ENCODE measurements around the gene HOXD3. TPM values are rescaled to one million over a fixed set of nuclear protein-coding genes. Genes with fewer than 3 reads are reported as not detected.

The HOXD3 gene
- not detected for total RNA-seq

DNA sequence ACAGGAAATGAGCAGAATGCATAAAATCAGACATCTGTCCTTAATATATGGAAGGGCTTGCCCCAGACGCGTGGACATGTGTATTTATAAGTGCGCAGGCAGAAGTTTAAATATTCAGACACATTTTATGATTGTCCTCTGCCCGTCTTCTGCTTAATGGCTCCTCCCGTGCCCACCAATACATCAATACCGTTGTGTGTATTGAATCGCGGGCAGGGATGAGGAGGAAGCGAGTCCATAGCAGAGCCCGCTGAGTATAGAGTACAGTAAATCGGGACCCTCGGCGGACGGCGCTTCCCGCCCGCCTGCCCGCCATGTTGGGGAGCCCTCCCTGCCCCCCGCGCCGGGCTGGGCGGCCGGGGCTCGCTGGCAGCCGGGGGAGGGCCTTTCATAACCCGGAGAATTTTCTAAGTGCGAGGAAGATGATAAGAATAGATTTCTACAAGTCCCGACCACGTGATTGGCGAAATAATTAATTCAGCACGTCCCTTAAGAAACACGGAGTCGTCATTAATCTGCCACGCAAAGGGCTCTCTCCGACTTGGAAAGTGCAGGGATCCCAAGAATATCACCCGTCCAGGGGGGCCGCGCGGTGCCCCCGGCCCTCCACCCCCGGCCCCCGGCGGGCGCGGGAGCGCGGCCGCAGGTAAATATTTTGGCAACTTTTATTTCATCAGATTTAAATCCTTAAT, at the start of gene HOXD3:
HOXD3 (plus strand) TSS at position 501 of the 692 bp plus-strand sequence. CDS start 11,808 bp downstream, outside the sequence.
- no peak for FAIRE-seq
- DNase-seq (ENCODE audit: low spot score in 2 of 2), result no peak

DNA sequence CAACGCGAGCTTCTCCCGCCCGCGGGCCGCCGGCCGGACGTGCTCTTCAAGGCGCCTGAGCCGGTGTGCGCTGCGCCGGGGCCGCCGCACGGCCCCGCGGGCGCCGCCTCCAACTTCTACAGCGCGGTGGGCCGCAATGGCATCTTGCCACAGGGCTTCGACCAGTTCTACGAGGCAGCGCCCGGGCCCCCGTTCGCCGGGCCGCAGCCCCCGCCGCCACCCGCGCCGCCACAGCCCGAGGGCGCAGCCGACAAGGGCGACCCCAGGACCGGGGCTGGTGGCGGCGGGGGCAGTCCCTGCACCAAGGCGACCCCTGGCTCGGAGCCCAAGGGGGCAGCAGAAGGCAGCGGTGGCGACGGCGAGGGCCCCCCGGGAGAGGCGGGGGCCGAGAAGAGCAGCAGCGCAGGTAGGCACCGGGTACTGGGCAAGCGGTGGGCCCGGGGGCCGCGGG, 49.4 kb upstream of the HOXD3 start:
- DNase-seq (ENCODE audit: low spot score in 2 of 2) (no peak), FAIRE-seq (no peak)

DNA sequence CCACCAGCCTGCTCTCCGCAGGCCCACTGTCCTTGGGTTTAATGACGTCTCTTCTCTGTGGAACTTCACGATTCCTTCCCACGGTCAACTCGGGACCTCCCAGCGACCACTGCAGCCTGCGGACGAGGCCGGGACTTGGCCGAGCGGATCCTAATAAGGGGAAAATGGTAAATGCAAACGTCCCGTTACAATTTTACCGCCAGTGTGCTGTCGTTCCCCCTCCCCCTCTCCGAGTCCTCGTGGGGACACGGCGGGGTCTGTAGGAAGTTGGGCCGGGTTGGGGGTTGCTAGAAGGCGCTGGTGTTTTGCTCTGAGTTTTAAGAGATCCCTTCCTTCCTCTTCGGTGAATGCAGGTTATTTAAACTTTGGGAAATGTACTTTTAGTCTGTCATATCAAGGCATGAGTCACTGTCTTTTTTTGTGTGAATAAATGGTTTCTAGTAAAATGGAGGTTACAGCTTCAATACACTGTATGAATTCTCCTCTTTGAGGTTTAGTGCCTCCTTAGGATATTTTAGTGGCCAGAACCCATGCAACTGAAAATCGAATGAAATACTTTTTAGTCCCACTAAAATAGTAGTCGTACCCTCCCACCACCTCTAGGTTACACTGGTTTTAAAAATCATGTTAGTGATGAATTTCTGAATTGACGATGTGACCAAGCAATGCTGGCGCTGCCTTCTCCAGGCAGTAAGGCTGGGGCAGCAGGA, 47.8 kb upstream of the HOXD3 start:
- FAIRE-seq (no peak), DNase-seq (ENCODE audit: low spot score in 2 of 2) (no peak)

DNA sequence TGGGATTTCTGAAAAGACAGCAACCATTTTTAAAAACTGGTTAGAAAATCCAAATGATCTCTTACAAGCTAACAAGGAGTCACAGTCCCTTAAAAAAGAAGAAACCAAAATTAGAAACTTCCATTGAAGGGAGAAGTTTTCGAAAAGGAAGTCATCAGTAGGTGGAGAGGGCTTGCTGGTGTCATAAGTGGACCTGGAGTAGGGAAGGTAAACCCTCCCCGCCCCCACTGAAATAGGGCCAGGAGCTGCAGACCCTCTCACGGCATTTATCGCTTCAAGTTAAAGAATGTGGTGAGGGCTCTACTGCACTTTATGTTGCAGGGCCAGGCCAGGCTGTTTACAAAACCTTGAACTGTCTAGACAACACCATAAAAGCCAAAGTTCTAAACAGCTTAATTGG, 47.2 kb upstream of the HOXD3 start:
- DNase-seq (ENCODE audit: low spot score in 2 of 2) (no peak), FAIRE-seq (no peak)

DNA sequence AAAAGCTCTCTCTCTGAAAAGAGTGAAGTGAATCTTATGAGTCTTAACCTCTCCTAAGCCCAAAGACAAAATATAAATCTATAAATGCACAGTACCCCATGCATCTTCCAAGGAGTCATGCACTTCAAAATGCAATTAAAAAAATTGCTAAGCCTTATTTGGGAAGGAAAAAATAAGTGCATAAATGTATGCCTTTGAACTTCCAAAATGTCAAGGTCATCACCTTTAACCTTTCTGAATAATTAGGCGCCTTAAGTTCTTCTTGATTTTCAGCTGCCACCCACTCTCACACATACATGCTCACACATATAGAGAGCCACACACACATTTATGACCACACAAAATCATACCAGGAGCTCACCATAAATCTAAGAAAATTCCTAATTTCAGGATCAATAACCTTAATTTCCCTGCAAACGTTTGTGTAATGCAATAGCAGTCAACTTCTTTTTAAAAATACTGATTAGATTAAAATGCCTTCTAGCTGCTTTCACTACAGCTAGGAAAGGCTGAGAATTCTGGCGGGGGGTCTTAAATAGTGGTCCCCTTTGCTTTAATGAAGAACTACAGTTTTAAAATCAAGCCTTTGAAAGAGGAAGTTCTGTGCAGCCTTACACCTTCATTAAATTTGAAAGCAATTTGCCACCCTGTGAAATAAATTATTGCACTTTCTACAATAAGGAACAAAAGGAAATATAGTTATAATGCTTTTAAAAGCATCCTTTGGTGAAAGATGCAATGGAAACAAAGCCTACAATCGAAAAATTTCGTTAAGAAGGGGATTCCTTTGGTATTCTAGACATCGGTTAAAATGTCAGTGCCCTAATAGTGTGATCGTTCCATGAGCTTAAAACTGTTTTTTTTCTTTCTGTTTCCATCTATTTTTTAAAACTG, 46.4 kb upstream of the HOXD3 start:
- FAIRE-seq (no peak), DNase-seq (ENCODE audit: low spot score in 2 of 2) (no peak)

DNA sequence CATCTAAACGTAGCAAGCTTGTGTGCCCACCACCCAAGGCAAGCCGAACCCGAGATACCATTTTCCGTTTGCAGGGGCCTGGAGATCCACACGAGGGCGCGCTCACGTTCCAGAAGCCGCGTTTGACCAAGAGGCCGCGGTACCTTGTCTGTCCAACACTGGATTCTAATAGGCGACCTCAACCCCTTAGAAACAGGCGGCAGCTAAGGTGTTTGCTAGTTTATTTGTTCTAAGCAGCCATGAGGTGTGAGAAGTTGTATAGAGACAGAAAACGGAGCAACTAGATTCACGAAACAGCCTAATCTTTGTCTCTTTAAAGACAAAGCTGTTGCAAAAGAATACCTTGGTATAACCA, 45.8 kb upstream of the HOXD3 start:
- no peak for FAIRE-seq

DNA sequence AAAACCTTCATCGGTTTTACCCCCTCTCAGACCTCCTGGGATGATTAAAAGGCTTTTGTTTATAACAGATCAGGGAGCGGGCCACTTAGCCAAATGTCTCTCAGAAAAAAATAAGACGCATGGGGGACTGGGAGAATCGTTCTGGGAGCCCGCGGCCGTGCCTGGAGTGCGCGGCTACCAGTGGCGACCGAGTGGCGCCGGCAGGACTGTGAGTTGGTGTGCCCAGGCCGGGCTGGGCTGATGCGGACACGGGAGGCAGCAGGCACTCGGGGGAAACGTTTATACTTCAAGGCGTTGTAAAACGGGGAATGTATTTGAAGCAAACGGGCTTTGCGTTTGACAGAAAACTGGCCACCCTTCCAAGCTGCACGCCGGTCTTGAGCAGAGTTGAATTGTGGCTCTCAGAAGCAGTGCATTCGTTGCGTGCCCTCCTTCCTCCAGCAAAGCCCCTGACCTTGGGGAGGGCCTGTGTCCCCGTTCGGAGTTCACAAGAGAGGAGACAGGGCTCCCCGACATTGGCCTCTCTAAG, 45.2 kb upstream of the HOXD3 start:
- no peak for FAIRE-seq
- DNase-seq (ENCODE audit: low spot score in 2 of 2), result no peak

More for the DNA sequence above, 45.8 kb upstream of the HOXD3 start:
- DNase-seq (ENCODE audit: low spot score in 2 of 2), result no peak

DNA sequence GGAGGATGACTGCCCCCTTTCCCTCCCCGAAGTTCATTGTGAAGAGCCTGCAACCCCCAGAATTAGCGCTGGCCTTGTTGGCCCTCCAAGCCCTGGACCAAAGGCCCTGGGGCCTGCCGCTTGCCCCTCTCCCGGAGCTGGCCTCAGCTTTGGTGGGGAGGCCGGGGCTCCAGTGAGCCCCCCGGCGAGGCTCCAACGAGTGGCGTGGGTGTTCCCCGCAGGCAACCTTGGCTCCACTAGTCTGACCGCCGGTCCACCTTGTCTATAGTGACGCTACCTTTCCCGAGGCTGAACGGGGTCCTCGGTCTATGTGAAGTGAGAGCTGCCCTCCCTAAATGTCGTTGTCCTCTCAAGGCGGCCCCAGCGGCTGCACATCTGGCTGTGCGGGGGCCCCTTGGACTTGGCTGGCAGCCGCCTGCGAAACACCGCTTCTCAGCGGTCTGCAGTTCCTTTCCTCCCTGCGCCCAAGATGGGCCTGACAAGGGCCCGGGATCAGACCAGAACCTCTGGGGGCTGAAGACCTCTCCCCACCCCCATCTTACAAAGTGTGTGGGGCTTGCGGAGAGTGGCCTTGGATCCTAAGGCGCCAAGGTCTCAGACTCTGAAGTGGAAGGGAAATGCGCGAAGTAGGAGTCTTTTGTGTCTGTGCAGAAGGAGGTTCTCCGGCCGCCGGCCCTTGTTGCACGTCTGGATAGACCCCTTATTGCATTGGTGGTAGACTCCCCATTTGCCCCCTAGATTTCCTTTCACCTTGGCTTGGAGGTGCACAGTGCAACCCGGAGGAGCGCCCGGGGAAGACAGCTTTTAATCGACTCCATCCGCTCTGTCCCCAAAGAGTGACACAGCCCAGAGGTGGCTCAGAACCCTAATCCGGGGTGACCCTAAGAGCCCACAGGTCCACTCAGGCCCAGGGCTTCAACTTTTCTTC, 44.5 kb upstream of the HOXD3 start:
- no peak for FAIRE-seq
- no peak for DNase-seq (ENCODE audit: low spot score in 2 of 2)

DNA sequence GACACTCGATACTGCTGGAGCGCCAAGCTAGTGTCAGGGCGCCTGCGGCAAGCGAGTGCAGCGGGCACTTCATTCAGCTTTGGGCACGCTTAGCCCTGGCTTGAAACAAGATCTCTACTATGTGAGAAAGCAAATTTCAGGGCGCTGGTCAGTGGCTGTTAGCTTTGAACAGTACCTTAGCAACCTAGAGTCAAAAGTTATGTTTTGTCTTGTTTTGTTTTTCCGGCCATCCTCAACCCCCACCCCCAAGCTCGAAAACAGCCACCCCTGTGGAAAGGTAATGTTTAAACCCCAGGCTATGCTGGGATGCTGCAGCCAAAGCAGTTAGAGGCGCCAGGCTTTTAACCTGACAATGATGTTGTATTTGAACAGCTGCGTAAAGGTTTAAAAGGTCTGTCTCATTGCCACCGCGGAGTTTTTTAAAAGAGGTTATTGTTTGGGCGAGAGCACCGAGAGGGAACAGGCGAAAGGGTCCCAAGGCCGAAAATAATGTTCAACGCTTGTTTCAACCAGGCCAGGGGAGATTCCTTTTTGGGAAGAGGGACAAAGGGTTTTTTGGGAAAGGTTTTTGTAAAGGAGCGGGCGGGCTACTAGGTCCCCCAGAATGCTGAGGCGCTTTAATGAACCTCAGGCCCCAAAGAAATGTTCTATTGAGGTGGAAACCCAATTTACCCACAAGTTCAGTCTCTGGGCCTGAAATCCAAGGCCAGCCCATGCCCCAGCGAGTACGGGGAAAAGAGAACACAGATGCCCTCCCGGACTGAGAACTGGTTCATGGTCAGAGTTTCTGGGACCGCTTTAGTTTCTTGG, 42.8 kb upstream of the HOXD3 start:
- DNase-seq (ENCODE audit: low spot score in 2 of 2), result no peak
- no peak for FAIRE-seq

DNA sequence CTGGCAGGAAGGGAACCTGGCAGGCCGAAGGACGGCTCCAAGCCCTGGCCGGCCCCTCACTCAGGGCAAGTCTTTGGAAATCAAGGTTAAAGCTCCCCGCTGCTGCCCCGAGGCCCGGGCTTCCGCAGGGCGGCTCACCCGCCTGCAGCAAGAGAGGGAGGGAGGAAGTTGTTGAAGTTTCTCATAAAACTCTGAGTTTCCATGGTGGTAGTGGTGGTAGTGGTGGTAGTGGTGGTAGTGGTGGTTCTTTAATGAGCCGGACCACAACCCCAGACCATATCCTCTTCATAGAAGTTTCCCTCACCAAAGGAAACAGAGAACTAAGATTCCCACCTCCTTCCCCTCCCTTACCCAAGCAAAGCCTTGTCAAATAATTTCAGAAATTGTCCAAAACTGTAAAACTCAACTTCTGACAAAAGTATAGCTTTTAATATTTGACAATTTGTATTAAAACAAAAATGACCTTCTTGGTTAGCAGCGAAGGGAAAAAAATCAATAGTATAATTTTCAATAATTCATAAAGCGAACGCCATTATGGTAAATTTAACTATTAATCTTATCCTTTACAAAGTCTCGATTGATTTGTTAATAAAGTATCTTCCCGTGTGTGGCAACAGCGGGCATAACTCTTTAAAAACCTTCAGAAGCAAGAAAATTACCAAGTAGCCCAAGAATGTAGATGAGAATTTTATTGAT, 42.0 kb upstream of the HOXD3 start:
- DNase-seq (ENCODE audit: low spot score in 2 of 2), result no peak
- FAIRE-seq, result no peak

DNA sequence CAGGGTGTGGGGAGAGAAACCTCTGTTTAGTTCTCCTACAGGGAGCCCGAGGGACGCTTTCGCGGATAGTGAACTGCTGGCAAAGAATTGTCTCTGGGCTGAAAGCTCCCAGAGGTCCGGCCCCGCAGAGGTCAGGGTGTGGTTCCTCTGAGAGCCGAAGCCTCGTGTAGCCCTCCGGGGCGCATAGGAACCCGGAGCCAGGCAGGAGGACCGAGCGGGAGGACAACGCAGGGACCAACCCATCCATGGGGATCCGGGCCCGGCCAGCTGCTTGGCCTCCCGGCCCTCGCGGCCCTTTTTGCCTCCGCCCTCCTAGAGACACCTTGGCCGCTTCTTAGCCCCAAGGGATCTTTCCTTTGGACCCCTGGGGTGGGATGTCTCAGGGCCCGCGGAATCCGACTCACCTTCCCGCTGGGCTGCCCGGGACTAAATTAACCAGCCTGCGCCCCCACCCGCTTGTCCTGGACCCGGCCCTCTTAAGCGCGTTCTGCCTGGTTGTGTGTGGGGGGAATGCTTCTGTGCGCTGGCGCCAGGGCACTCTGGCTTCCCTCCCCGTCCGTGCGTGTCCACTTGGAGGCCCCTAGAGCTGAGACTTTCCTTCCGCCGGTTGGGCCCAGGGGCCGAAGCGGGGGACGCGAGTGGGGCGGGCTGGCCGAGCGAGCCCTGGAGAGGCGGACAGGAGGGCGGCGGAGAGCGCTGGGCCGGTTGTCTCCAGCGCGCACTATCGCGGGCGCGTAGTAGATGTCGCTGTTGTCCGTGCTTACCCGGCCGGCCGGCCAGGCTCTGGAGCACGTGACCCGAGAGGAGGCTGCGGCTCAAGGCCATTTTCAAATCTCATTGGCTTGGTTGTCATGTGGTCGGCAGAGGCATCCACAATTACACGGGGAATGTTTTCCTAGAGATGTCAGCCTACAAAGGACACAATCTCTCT, 41.0 kb upstream of the HOXD3 start, which contains the start of gene HOXD10:
HOXD10 (plus strand) TSS at position 896 of the 931 bp plus-strand sequence. CDS start 56 bp downstream, outside the sequence.
- DNase-seq (ENCODE audit: low spot score in 2 of 2) (no peak), FAIRE-seq (no peak)

DNA sequence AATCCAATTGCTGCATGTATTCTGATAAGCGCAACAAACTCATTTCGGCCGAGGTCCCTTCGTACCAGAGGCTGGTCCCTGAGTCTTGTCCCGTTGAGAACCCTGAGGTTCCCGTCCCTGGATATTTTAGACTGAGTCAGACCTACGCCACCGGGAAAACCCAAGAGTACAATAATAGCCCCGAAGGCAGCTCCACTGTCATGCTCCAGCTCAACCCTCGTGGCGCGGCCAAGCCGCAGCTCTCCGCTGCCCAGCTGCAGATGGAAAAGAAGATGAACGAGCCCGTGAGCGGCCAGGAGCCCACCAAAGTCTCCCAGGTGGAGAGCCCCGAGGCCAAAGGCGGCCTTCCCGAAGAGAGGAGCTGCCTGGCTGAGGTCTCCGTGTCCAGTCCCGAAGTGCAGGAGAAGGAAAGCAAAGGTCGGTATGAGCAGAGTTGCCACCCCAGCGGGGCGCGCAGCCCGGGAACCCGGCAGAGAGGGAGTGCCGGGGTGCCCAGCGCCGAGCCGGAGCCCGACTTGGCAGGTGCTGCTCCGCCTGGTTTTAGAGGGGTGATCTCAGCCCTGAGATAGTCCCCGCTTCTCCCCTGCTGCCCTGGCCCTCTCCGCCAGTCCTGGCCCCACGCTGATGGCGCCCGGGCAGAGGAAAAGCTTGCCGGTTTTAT, 39.8 kb upstream of the HOXD3 start:
- FAIRE-seq (no peak), DNase-seq (ENCODE audit: low spot score in 2 of 2) (no peak)

DNA sequence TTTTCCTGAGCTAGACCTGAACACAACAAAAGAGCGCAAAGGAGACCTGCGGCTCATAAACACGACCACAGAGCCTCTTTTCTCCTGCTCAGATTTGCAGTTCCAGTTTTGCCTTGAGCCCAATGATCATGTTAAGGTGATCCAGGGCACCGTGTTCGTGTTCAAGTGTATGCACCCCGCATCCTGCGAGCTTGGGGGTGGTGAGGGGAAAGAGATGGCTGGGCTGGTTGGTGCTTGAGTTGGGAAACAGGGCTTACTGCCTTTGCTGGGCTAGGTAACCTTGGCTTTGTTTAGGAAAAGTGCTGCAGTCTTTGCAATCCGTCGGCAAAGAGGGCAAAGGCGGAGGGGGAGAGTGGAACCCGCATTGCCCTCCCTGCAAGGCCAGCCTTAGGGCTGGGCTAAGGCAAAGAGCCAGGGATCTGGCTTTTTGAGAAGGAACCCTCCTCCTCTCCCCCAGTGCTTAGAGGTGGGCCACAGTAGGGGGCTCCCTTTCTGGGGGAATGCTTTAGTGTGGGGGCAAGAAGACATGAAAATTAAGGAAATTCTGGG, 39.2 kb upstream of the HOXD3 start:
- DNase-seq (ENCODE audit: low spot score in 2 of 2) (no peak), FAIRE-seq (no peak)

DNA sequence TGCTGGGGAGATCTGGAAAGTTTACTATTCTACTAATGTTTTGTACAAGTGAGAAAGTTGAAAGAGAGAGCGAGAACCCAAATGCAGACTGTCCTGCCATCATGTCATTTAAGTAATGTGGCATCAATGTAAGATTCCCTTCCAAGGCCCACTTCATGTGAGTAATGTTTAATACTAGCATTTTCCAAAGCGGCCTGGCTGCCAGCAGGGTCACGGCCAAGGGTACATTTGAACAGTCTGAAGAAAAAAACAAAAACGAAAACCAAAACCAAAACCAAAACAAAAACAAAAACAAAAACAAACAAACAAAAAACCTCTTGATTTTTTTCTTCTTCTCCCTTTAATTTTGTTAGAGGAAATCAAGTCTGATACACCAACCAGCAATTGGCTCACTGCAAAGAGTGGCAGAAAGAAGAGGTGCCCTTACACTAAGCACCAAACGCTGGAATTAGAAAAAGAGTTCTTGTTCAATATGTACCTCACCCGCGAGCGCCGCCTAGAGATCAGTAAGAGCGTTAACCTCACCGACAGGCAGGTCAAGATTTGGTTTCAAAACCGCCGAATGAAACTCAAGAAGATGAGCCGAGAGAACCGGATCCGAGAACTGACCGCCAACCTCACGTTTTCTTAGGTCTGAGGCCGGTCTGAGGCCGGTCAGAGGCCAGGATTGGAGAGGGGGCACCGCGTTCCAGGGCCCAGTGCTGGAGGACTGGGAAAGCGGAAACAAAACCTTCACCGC, 38.3 kb upstream of the HOXD3 start:
- FAIRE-seq, result no peak
- DNase-seq (ENCODE audit: low spot score in 2 of 2), result no peak

DNA sequence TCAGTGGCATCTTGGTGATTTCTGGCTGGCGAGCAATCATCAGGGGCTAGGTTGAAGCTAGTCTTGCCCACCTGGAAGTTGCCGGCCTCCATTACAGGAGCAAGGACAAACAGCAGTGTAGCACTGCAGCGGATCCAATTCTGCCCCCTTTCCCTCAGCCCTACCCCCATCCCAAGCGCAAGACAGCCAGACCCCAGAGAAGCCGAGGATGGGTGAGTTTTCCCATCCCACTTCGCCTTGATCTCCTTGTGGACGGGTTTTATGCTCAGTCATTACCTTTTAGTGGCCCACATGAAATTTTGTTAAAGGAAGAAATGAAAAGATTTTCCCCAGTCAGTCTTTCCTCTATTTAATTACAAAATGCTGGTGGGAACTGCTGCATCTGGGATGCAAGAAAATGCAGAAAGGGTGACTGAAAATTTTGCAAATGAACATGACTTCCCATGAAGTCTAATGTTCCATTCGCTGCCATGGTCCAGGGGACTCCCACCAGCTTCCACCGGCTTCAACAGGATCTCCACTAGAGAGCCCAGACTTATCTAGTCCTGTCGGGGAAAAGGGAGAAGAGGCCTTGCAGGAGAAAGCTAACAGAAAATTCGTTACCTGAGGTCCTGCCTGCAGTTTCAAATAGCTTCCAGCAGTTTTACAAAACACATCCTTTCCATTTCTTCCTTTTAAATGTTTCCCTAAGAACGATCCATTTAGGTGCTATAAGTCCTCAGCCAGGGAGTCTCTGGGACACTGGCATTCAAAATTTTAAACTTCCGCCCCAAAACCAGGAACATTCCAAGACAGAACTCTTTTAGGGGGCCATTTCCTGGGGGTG, 36.5 kb upstream of the HOXD3 start:
- FAIRE-seq (no peak), DNase-seq (ENCODE audit: low spot score in 2 of 2) (no peak)
